A549 (cell line): ENCODE measurements around the gene HTR2A.

Source experiments
- CBX2 ChIP-seq: fragments of 200-600 bp; sonication (generic); IDR thresholded peaks from 2 replicates; pipeline ENCODE4 v1.6.1; 2016; ENCODE audit warnings: low read depth, mild to moderate bottlenecking, borderline replicate concordance
- CEBPB ChIP-seq, 2 experiments: fragments of >200 bp in 1 of 2; sonication (Bioruptor Twin) in 1 of 2; formaldehyde crosslinking in 1 of 2; IDR thresholded peaks; 2 replicates each; pipeline ENCODE4 v1.6.1; 2012 to 2016
- CTCF ChIP-seq: fragments of >200 bp; sonication (Bioruptor Twin); formaldehyde crosslinking; IDR thresholded peaks from 3 replicates; pipeline ENCODE4 v1.5.1; 2016
- E2F6 ChIP-seq: IDR thresholded peaks from 2 replicates; pipeline ENCODE4 v1.6.1; 2012; ENCODE audit warnings: low read depth, borderline replicate concordance
- EHMT2 ChIP-seq: fragments of 200-600 bp; sonication (generic); IDR thresholded peaks from 2 replicates; pipeline ENCODE4 v1.6.1; 2016; ENCODE audit warnings: antibody characterized with exemption, low read depth, mild to moderate bottlenecking, moderate library complexity
- EP300 ChIP-seq, 2 experiments: fragments of >200 bp; sonication (Bioruptor Twin); formaldehyde crosslinking; IDR thresholded peaks; 2 replicates in 1 of 2; 3 replicates in 1 of 2; pipeline ENCODE4 v1.6.1; 2016 to 2017
- ESRRA ChIP-seq: fragments of 150-350 bp; IDR thresholded peaks from 2 replicates; pipeline ENCODE4 v1.6.1; 2014; ENCODE audit warnings: mild to moderate bottlenecking, low read length, borderline replicate concordance
- FOSL2 ChIP-seq, 2 experiments: fragments of 450-650 bp in 1 of 2; fragments of >200 bp in 1 of 2; sonication (Bioruptor Twin) in 1 of 2; formaldehyde crosslinking; IDR thresholded peaks; 2 replicates each; pipeline versions ENCODE4 v1.5.0 to v1.6.1; 2016 to 2020; ENCODE audit warnings: mild to moderate bottlenecking in 1 of 2, moderate library complexity in 1 of 2
- HMGXB4 ChIP-seq: fragments of 250-450 bp; sonication (Bioruptor Pico); IDR thresholded peaks from 2 replicates; pipeline ENCODE4 v1.5.0; 2021; ENCODE audit warnings: mild to moderate bottlenecking, moderate library complexity, borderline replicate concordance
- JUNB ChIP-seq: fragments of >200 bp; sonication (Bioruptor Twin); formaldehyde crosslinking; IDR thresholded peaks from 2 replicates; pipeline ENCODE4 v1.6.1; 2016
- KDM1A ChIP-seq: fragments of 200-600 bp; sonication (generic); IDR thresholded peaks from 2 replicates; pipeline ENCODE4 v1.6.1; 2016; ENCODE audit warnings: low read depth, mild to moderate bottlenecking
- MAX ChIP-seq: IDR thresholded peaks from 2 replicates; pipeline ENCODE4 v1.6.1; 2012
- NPAS2 ChIP-seq: fragments of 250-450 bp; sonication (Bioruptor Pico); IDR thresholded peaks from 2 replicates; pipeline ENCODE4 v1.8.0; 2022; ENCODE audit warnings: mild to moderate bottlenecking, moderate library complexity, borderline replicate concordance
- REST ChIP-seq: fragments of 200-600 bp; sonication (generic); IDR thresholded peaks from 2 replicates; pipeline ENCODE4 v1.6.1; 2016; ENCODE audit warnings: antibody characterized with exemption, mild to moderate bottlenecking, moderate library complexity

GRCh38 chr13:46855166-46855565, 41.7 kb downstream of the HTR2A start:
- TF ChIP-seq CEBPB (IDR thresholded peaks at IDR 0.05) = no peak
- TF ChIP-seq CTCF = no peak
- no peak for TF ChIP-seq EHMT2
- TF ChIP-seq CBX2 = no peak
- TF ChIP-seq MAX = no peak
- TF ChIP-seq E2F6 = no peak
- no peak for TF ChIP-seq ESRRA
- no peak for TF ChIP-seq FOSL2 (IDR thresholded peaks at IDR 0.05)
- TF ChIP-seq FOSL2 (CRISPR knock-in tag; IDR thresholded peaks at IDR 0.05) = no peak
- no peak for TF ChIP-seq HMGXB4 (CRISPR knock-in tag)
- TF ChIP-seq EP300 (IDR thresholded peaks at IDR 0.05) = no peak
- TF ChIP-seq JUNB = no peak
- TF ChIP-seq KDM1A = no peak
- no peak for TF ChIP-seq NPAS2 (CRISPR knock-in tag)
- no peak for TF ChIP-seq REST
